GM12891 (cell line): ENCODE data around the gene GOLPH3.

ENCODE experiments used
- POLR2A ChIP-seq: IDR thresholded peaks from 2 replicates; pipeline ENCODE4 v1.6.1; 2011; ENCODE audit warnings: low read depth, low read length, control low read depth
- TAF1 ChIP-seq: IDR thresholded peaks from 2 replicates; pipeline ENCODE4 v1.6.1; 2011; ENCODE audit warnings: low read depth, low read length, control low read depth

GRCh38 chr5:32107291-32107690 is 66.8 kb downstream of the GOLPH3 start:
- TF ChIP-seq POLR2A, result no peak
- no peak for TF ChIP-seq TAF1
